Loucy (cell line): ENCODE data around the gene ZNF22.

Experiments used
- EZH2phosphoT487 ChIP-seq: fragments of 200-600 bp; IDR thresholded peaks from 2 replicates; pipeline ENCODE4 v1.6.1; 2018; ENCODE audit warnings: antibody characterized with exemption, mild to moderate bottlenecking, moderate library complexity, borderline replicate concordance
- TF ChIP-seq, protein P1 (sequence below): fragments of 200-600 bp; sonication (generic); conservative IDR thresholded peaks from 2 replicates; pipeline ENCODE4 v1.5.1; 2014; ENCODE audit warnings: mild to moderate bottlenecking, antibody characterized with exemption, low read length

GRCh38 chr10:44954962-44955361 is 45.8 kb upstream of the ZNF22 start:
- TF ChIP-seq, protein P1, sequence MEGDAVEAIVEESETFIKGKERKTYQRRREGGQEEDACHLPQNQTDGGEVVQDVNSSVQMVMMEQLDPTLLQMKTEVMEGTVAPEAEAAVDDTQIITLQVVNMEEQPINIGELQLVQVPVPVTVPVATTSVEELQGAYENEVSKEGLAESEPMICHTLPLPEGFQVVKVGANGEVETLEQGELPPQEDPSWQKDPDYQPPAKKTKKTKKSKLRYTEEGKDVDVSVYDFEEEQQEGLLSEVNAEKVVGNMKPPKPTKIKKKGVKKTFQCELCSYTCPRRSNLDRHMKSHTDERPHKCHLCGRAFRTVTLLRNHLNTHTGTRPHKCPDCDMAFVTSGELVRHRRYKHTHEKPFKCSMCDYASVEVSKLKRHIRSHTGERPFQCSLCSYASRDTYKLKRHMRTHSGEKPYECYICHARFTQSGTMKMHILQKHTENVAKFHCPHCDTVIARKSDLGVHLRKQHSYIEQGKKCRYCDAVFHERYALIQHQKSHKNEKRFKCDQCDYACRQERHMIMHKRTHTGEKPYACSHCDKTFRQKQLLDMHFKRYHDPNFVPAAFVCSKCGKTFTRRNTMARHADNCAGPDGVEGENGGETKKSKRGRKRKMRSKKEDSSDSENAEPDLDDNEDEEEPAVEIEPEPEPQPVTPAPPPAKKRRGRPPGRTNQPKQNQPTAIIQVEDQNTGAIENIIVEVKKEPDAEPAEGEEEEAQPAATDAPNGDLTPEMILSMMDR = no peak
- TF ChIP-seq EZH2phosphoT487 = no peak
